GM21526 (cell line): ENCODE results near the gene OGFRL1.

ENCODE experiments used
- ATAC-seq: cut with Tn5 transposase; IDR thresholded peaks from one replicate; pipeline ENCODE4 v1.9.1; 2021; ENCODE audit warnings: moderate library complexity; ENCODE audit not compliant: unreplicated experiment, low FRiP score

OGFRL1 gene

DNA sequence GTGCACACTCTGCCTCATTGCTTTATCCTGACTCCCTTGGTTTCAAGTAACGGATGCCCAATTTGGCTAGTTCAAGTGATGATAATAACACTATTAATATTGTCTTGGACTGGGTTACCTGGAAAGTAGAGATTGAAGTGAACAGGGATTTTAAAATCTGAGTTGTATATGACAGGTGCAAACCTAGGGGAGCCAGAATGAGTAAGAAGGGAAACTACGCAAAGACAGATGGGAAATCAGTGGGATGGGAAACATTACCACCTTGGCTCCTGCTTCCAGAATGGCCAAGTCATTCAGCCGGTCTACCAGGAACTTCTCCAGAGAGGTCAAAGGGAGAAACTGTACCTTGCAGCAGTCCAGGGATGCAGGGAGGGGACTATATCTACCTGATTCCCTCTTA lies 41.9 kb downstream of the OGFRL1 start:
- no peak for ATAC-seq

DNA sequence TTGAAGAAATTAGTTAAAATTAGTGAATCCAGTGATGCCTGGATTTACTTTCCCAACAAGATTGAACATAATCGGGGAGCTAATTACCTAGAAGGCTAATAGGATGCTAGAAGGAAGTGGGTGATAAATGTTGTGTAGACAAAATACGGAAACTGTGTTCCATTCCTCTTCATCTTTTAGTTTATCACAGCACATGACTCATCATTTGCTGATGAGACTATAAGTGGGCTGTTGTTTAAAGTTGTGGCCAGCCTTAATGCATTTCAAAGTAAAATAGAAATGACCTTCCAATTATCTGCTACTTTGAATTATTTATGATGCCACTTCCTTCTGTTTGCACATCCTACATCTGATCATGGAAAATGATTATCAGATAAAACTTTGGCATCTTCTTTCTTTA lies 43.4 kb downstream of the OGFRL1 start:
- no peak for ATAC-seq

DNA sequence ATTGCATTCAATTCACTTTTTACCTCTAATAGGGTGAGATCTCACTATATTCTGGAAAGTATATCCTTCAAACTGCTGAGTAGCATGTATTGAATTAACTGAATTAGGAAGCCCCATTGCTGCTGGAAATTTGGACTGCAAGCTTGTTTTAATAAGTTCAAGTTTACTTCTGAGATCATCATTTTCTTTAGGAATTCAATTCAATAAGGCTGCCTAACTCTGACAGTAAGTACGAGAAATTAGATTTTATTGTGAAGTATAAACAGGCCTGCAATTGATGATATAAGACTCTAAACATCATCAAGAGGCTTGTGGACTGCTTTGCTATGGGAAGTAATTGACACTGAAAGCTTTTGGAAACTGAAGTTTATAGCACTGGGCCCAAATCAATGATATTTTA lies 44.4 kb downstream of the OGFRL1 start:
- no peak for ATAC-seq

DNA sequence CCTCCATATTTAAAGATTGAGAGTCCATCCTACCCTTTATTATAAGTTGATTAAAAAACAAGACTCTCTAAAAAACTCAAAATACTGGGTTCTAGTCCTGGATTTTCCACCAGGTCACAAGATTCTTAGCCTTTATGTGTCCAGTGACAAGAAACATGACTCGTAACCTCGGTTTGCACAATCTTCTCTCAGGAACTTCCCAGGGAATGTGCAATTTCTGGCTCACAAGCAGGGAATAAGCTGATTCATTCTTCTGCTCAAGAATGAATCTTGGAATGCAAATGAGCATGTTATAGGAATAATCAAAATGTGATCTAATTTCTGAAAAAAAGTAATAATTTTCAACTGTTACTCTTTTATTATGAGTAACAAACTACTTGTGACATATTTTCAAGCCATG lies 45.1 kb downstream of the OGFRL1 start:
- ATAC-seq, result no peak

DNA sequence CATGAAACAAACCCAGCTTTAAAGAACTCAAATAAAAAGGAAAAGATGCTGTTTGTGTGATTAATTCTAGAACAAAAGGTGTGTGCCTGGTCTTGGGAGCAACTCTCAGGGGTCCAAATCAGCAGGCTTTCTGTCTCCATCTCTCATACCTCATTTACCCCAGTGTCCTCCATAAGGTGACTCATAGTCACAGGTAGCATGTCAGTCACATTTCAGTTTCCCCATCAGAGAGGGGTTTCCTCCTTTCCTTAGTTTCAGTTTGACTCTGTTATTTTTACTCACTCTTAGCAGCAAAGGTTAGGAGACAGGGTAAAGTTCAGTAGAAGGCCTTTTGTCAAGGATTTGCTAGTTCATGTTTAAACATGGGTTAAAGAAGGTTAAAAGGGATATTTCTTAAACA lies 46.2 kb downstream of the OGFRL1 start:
- ATAC-seq, result no peak

DNA sequence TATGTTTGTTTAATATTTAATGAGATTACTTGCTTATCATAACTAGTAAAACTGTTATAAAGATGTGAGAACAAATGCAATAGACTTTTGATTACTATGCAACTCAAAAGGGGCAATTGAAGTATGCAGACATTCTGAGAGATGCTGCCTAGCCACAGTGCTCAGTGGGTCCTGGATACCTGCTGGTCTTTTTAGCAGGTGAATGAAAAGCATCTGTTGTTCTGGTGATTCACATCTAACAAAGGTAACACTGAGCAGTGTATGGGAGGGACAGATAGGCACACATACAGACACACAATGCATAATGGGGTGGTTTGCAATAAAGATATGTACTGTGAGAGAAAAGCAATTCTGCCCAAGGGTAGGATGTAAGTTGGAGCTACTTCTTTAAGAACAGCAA lies 46.9 kb downstream of the OGFRL1 start:
- no peak for ATAC-seq

DNA sequence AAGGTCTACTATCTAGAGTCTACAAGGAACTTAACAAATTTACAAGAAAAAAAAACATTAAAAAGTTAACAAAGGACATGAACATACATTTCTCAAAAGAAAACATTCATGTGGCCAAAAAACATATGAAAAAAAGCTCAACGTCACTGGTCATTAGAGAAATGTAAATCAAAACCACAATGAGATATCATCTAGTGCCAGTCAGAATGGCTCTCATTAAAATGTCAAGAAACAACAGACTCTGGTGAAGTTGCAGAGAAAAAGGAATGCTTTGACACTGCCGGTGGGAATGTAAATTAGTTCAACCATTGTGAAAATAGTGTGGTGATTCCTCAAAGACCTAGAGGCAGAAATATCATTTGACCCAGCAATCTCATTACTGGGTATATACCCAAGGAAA lies 48.3 kb downstream of the OGFRL1 start:
- ATAC-seq, result no peak

DNA sequence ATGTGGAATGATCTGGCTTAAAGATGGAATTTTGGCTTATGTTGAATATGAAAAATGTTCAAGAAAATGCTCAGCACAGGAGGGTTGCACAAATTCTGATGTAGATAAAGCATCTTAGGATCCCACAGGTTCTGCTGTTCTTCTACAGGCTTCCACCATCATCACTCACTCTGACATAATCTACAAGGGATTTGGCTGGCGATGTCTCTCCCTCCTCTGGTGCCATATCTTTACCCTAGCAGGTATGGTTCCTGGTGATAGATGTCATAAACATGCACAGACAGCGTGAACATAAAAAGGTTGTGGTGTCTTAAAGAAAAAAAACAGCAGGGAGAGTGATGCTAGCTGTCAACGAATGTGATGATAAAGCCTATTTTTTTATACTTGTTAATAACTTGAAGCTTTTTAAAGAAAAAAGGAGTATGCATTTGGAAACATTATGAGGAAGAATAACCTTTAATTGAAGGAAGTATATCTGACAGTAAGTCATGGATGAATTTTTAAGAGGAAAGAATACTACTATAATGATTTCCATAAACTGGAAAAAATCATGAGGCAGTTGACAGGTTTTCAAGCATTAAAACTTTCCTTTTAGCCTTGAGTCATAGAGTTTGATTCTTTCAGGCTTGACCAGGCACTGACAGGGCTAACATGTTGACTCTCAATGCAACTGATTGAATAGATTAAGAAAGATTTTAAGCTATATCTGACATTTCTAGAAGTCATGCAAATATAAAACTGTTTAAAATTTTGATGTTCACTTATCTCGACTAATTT lies 50.1 kb downstream of the OGFRL1 start:
- ATAC-seq, result no peak

DNA sequence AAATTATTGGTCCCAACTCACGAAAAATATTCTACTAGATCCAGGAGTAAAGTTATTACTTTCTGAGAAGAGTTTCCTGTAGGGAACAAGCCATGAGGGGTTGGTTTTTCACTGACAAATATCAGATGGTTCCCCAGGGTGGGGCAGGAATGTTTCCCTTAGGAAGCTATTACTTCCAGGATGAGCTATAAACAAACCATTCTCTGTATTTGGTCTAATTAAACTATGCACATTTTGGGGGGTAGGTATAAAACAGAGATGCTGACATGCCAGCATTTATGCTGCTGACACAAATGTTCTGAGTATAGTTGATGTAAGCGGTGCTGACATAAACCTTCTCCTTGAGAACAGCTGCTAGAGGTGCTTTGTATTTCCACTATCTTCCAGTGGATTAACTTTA lies 54.2 kb downstream of the OGFRL1 start:
- ATAC-seq, result no peak

GRCh38 chr6:71345476-71346333 lies 57.1 kb downstream of the OGFRL1 start:
- no peak for ATAC-seq

GRCh38 chr6:71346334-71346694 lies 57.7 kb downstream of the OGFRL1 start:
- ATAC-seq, result no peak

DNA sequence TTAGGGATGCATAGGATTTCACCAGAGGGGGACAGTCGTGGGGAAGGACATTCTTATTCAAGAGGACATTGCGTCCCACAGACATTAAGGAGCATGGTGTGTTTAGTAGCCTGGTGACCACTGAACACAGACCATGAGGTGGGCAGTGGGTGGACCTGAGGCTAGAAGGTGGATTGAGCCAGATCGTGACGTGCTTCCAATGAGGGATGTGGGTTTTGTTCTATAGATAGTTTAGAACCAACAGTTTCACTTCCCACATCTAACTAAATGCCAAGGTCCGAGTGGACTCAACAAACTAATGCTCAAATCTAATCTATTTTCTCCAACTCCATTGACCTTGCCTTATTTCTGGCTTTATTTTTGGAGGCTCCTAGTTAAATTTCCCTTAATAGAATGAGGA lies 58.5 kb downstream of the OGFRL1 start:
- no peak for ATAC-seq

DNA sequence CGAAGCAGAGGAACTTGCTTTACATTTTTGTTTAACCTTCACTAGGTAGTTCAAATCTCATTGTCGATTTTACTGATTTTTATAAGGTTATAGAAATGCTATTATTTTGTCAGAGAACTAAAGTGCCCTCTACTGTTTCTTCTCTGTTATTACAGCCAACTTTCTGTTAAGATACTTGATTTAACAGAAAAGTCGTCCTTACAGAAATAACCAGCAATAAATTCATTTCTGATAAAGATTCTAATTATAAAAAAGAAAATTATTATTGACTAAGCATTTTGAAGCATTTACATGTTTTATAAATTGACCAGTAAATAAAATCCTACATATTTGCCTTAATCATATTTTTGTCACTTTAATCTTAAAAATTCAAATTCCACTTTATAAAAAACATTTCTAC lies 60.8 kb downstream of the OGFRL1 start:
- ATAC-seq, result no peak

GRCh38 chr6:71349976-71350615 lies 61.5 kb downstream of the OGFRL1 start:
- no peak for ATAC-seq

GRCh38 chr6:71351190-71351589 lies 62.6 kb downstream of the OGFRL1 start:
- no peak for ATAC-seq
